Stimulated activated naive B cell treated with anti-CD40 and anti-IgM and Interleukin-4, amounts not matched to agents 10 μg/mL and 1 μg/mL and 100 μg/mL, for 72 hours (primary cell): ENCODE measurements around the gene REELD1.

Experiments
- ATAC-seq, 2 donors: fragments of 150-1000 bp; cut with Tn5 transposase; replicated peaks; 2 replicates each; pipeline ENCODE4 v1.10.0; 2021; ENCODE audit warnings: moderate library complexity in 1 of 2
- DNase-seq: peaks from one replicate; pipeline ENCODE4 v3.0.0; 2021
- H3K27ac Mint-ChIP-seq: one replicate; pipeline ENCODE4 v1.8.0; 2022; ENCODE audit warnings: mild to moderate bottlenecking, mixed read lengths
- H3K27me3 Mint-ChIP-seq, 2 donors: one replicate each; pipeline ENCODE4 v1.8.0; 2022; ENCODE audit warnings: mixed read lengths in 2 of 2
- H3K36me3 Mint-ChIP-seq, 2 donors: one replicate each; pipeline ENCODE4 v1.8.0; 2022; ENCODE audit warnings: mixed read lengths in 2 of 2, mild to moderate bottlenecking in 1 of 2
- H3K4me1 Mint-ChIP-seq, 2 donors: one replicate each; pipeline ENCODE4 v1.8.0; 2022; ENCODE audit warnings: mixed read lengths in 2 of 2, mild to moderate bottlenecking in 1 of 2
- H3K4me3 Mint-ChIP-seq, 2 donors: one replicate each; pipeline ENCODE4 v1.8.0; 2022; ENCODE audit warnings: mild to moderate bottlenecking in 2 of 2, mixed read lengths in 2 of 2, moderate library complexity in 1 of 2
- H3K9me3 Mint-ChIP-seq, 2 donors: one replicate each; pipeline ENCODE4 v1.8.0; 2022; ENCODE audit warnings: mixed read lengths in 2 of 2, mild to moderate bottlenecking in 1 of 2

Gene REELD1

GRCh38 chr4:146214238-146214637 is at the start of gene REELD1:
TSS of gene REELD1 (plus strand) at chr4:146214538. CDS start at chr4:146216953, 2,415 bp downstream.
- H3K4me1 Mint-ChIP-seq = no peaks in the 10 kb centered on the region
- ATAC-seq (no peak), DNase-seq (no peak)
- no peaks in the 10 kb centered on the region for H3K9me3 Mint-ChIP-seq
- no peak within 1 kb of the TSS for H3K27ac Mint-ChIP-seq
- peaks cover 0 to 5% of the 10 kb centered on the region in 2 donors for H3K27me3 Mint-ChIP-seq
- no peak within 1 kb of the TSS for H3K4me3 Mint-ChIP-seq
- H3K36me3 Mint-ChIP-seq = no peaks in the 10 kb centered on the region

- Mint-ChIP-seq H3K9me3 (peaks cover 0 to 5% of the 10 kb centered on the region in 2 donors), H3K4me3 (no peak overlapping the region), H3K27me3 (peaks cover 19% of the 10 kb centered on the region in 2 donors), H3K4me1 (peaks cover 0 to 4% of the 10 kb centered on the region in 2 donors), H3K27ac (no peak overlapping the region), H3K36me3 (no peaks in the 10 kb centered on the region)
- DNase-seq (no peak), ATAC-seq (no peak)
Measured at GRCh38 chr4:146165221-146165620, 49.1 kb upstream of the REELD1 start.

- ATAC-seq (no peak), DNase-seq (no peak)
- Mint-ChIP-seq H3K4me3 (no peak overlapping the region), H3K36me3 (no peaks in the 10 kb centered on the region), H3K4me1 (peaks cover 0 to 4% of the 10 kb centered on the region in 2 donors), H3K9me3 (peaks cover 0 to 3% of the 10 kb centered on the region in 2 donors), H3K27me3 (peaks cover 14 to 17% of the 10 kb centered on the region in 2 donors), H3K27ac (no peak overlapping the region)
Measured at GRCh38 chr4:146165840-146166239, 48.5 kb upstream of the REELD1 start.

GRCh38 chr4:146170149-146170548 is 44.2 kb upstream of the REELD1 start:
- Mint-ChIP-seq H3K36me3 (no peaks in the 10 kb centered on the region), H3K4me3 (no peak overlapping the region), H3K4me1 (peaks cover under 1 to 2% of the 10 kb centered on the region in 2 donors), H3K27me3 (peaks cover 0 to 5% of the 10 kb centered on the region in 2 donors), H3K9me3 (no peaks in the 10 kb centered on the region), H3K27ac (no peak overlapping the region)
- DNase-seq (no peak), ATAC-seq (no peak)

- peak; percentile 90 to 94 for ATAC-seq
- peaks cover 26 to 48% of the 10 kb centered on the region in 2 donors for H3K4me1 Mint-ChIP-seq
Measured at GRCh38 chr4:146175541-146176453, 38.5 kb upstream of the REELD1 start, which contains the start of gene LSM6. TSS of gene LSM6 (plus strand) at chr4:146175718. CDS start at chr4:146182922, 7,204 bp downstream.

GRCh38 chr4:146176891-146177290 is 37.4 kb upstream of the REELD1 start:
- Mint-ChIP-seq H3K27me3 (no peaks in the 10 kb centered on the region), H3K36me3 (peaks cover 9 to 10% of the 10 kb centered on the region in 2 donors)

More at GRCh38 chr4:146175541-146176453, 38.5 kb upstream of the REELD1 start, which contains the start of gene LSM6:
- DNase-seq = peak; percentile 72
- H3K36me3 Mint-ChIP-seq = peaks cover 7 to 8% of the 10 kb centered on the region in 2 donors
- no peaks in the 10 kb centered on the region for H3K9me3 Mint-ChIP-seq
- peak within 1 kb of the TSS; percentile 84 to 92 for H3K4me3 Mint-ChIP-seq
- peak within 1 kb of the TSS; percentile 93 for H3K27ac Mint-ChIP-seq
- no peaks in the 10 kb centered on the region for H3K27me3 Mint-ChIP-seq

GRCh38 chr4:146178126-146178525 is 36.2 kb upstream of the REELD1 start:
- H3K4me3 Mint-ChIP-seq = peak overlapping the region; percentile 14 to 15
- no peaks in the 10 kb centered on the region for H3K27me3 Mint-ChIP-seq
- no peak overlapping the region for H3K27ac Mint-ChIP-seq
- no peaks in the 10 kb centered on the region for H3K9me3 Mint-ChIP-seq
- peaks cover 9 to 13% of the 10 kb centered on the region in 2 donors for H3K36me3 Mint-ChIP-seq
- H3K4me1 Mint-ChIP-seq = peaks cover 32 to 64% of the 10 kb centered on the region in 2 donors
- no peak for DNase-seq
- ATAC-seq = no peak

More at GRCh38 chr4:146176891-146177290, 37.4 kb upstream of the REELD1 start:
- peak overlapping the region; percentile 84 to 92 for H3K4me3 Mint-ChIP-seq
- H3K9me3 Mint-ChIP-seq = no peaks in the 10 kb centered on the region
- DNase-seq (no peak), ATAC-seq (no peak)
- H3K27ac Mint-ChIP-seq = peak overlapping the region; percentile 5
- H3K4me1 Mint-ChIP-seq = peaks cover 28 to 59% of the 10 kb centered on the region in 2 donors

- H3K27ac Mint-ChIP-seq = no peak overlapping the region
Measured at GRCh38 chr4:146179784-146180370, 34.5 kb upstream of the REELD1 start.

GRCh38 chr4:146182443-146182842 is 31.9 kb upstream of the REELD1 start:
- peaks cover 16 to 27% of the 10 kb centered on the region in 2 donors for H3K36me3 Mint-ChIP-seq
- H3K27ac Mint-ChIP-seq = no peak overlapping the region
- H3K4me1 Mint-ChIP-seq = peaks cover 24 to 47% of the 10 kb centered on the region in 2 donors
- H3K4me3 Mint-ChIP-seq = no peak overlapping the region
- no peaks in the 10 kb centered on the region for H3K9me3 Mint-ChIP-seq
- ATAC-seq (no peak), DNase-seq (no peak)
- no peaks in the 10 kb centered on the region for H3K27me3 Mint-ChIP-seq

More at GRCh38 chr4:146179784-146180370, 34.5 kb upstream of the REELD1 start:
- DNase-seq = no peak
- no peaks in the 10 kb centered on the region for H3K27me3 Mint-ChIP-seq
- ATAC-seq = no peak
- peaks cover 32 to 64% of the 10 kb centered on the region in 2 donors for H3K4me1 Mint-ChIP-seq
- no peak overlapping the region for H3K4me3 Mint-ChIP-seq
- H3K36me3 Mint-ChIP-seq = peaks cover 11 to 16% of the 10 kb centered on the region in 2 donors
- no peaks in the 10 kb centered on the region for H3K9me3 Mint-ChIP-seq

GRCh38 chr4:146183209-146183608 is 31.1 kb upstream of the REELD1 start:
- Mint-ChIP-seq H3K27ac (no peak overlapping the region), H3K36me3 (peaks cover 16 to 26% of the 10 kb centered on the region in 2 donors), H3K4me3 (no peak overlapping the region), H3K4me1 (peaks cover 21 to 42% of the 10 kb centered on the region in 2 donors), H3K27me3 (no peaks in the 10 kb centered on the region), H3K9me3 (no peaks in the 10 kb centered on the region)
- no peak for DNase-seq
- no peak for ATAC-seq

- H3K4me3 Mint-ChIP-seq = no peak overlapping the region
- no peaks in the 10 kb centered on the region for H3K27me3 Mint-ChIP-seq
- ATAC-seq = no peak
Measured at GRCh38 chr4:146186041-146186440, 28.3 kb upstream of the REELD1 start.

GRCh38 chr4:146186596-146186995 is 27.7 kb upstream of the REELD1 start:
- Mint-ChIP-seq H3K27ac (no peak overlapping the region), H3K27me3 (no peaks in the 10 kb centered on the region), H3K4me3 (no peak overlapping the region), H3K9me3 (no peaks in the 10 kb centered on the region), H3K4me1 (peaks cover 4 to 8% of the 10 kb centered on the region in 2 donors), H3K36me3 (peaks cover 23 to 38% of the 10 kb centered on the region in 2 donors)
- DNase-seq (no peak), ATAC-seq (no peak)

More at GRCh38 chr4:146186041-146186440, 28.3 kb upstream of the REELD1 start:
- DNase-seq = no peak
- H3K4me1 Mint-ChIP-seq = peaks cover 6 to 14% of the 10 kb centered on the region in 2 donors
- no peaks in the 10 kb centered on the region for H3K9me3 Mint-ChIP-seq
- no peak overlapping the region for H3K27ac Mint-ChIP-seq
- H3K36me3 Mint-ChIP-seq = peaks cover 19 to 32% of the 10 kb centered on the region in 2 donors

GRCh38 chr4:146190456-146190855 is 23.9 kb upstream of the REELD1 start:
- no peaks in the 10 kb centered on the region for H3K4me1 Mint-ChIP-seq
- H3K36me3 Mint-ChIP-seq = peaks cover 24 to 43% of the 10 kb centered on the region in 2 donors
- ATAC-seq (no peak), DNase-seq (no peak)
- peak overlapping the region; percentile 80 for H3K27ac Mint-ChIP-seq
- H3K27me3 Mint-ChIP-seq = no peaks in the 10 kb centered on the region
- no peaks in the 10 kb centered on the region for H3K9me3 Mint-ChIP-seq
- H3K4me3 Mint-ChIP-seq = no peak overlapping the region

- ATAC-seq (no peak), DNase-seq (no peak)
- Mint-ChIP-seq H3K4me1 (no peaks in the 10 kb centered on the region), H3K36me3 (peaks cover 24 to 43% of the 10 kb centered on the region in 2 donors), H3K27me3 (no peaks in the 10 kb centered on the region), H3K27ac (no peak overlapping the region), H3K4me3 (no peak overlapping the region), H3K9me3 (no peaks in the 10 kb centered on the region)
Measured at GRCh38 chr4:146191766-146192458, 22.4 kb upstream of the REELD1 start.
